ENCODE results near the gene TANC1. TPM values are rescaled to one million over a fixed set of nuclear protein-coding genes. Genes with fewer than 3 reads are reported as not detected.

The TANC1 gene
- total RNA-seq, 2 experiments from 2014 or later, result 0.41 to 0.47 TPM

DNA sequence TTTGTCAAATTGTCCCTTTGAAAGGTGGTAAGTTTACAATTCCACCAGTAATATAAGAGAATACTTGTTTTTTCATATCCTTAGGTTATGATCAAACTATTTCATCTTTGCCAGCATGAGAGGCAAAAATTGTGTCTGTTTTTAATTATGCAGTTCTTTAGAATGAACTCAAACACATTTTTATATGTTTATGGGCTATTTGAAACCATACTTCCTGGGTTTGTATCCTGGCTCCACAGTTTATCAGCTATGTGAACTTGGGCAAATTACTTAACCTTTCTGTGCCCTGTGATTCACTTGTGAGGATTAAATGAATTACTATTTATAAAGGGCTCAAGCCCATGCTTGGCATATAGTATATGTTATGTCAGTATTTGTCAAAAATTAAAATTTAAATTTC lies 109.4 kb downstream of the TANC1 start:
- Histone ChIP-seq H3K27me3 (ENCODE audit: control insufficient read depth in 1 of 2, insufficient read depth in 2 of 2, low read length in 2 of 2) (no peaks in the 10 kb centered on the region), H3K36me3 (ENCODE audit: insufficient read depth, low read length) (no peaks in the 10 kb centered on the region), H3K9me3 (ENCODE audit: control insufficient read depth in 1 of 2, insufficient read depth in 1 of 2, low read length in 2 of 2) (no peaks in the 10 kb centered on the region), H3K4me1 (ENCODE audit: insufficient read depth, low read length) (no peaks in the 10 kb centered on the region), H3K4me3 (ENCODE audit: low read length) (no peak overlapping the region), H3K27ac (ENCODE audit: low read depth in 1 of 2, low read length in 2 of 2) (no peak overlapping the region)
- no peaks in the 10 kb centered on the region for H3K27me3 Mint-ChIP-seq
- H3K9me3 Mint-ChIP-seq, result no peaks in the 10 kb centered on the region
- POLR2A ChIA-PET, result no interaction called here
- H3K27ac Mint-ChIP-seq, result no peak overlapping the region
- intact Hi-C loops (cut with DNase I, micrococcal nuclease), result no loop called here
- H3K4me3 Mint-ChIP-seq, result no peak overlapping the region
- DNase-seq (no peak), ATAC-seq (ENCODE audit: poor library complexity) (no peak)
- CTCF ChIA-PET, result interaction anchor here (0.8 kb wide), 1 partner anchor 11 kb away, joined by 3 read pairs; no protein-coding TSS in a partner anchor
- no peaks in the 10 kb centered on the region for H3K4me1 Mint-ChIP-seq (ENCODE audit: low read depth)
- H3K36me3 Mint-ChIP-seq (ENCODE audit: low read depth), result no peaks in the 10 kb centered on the region
- TF ChIP-seq, protein P1, sequence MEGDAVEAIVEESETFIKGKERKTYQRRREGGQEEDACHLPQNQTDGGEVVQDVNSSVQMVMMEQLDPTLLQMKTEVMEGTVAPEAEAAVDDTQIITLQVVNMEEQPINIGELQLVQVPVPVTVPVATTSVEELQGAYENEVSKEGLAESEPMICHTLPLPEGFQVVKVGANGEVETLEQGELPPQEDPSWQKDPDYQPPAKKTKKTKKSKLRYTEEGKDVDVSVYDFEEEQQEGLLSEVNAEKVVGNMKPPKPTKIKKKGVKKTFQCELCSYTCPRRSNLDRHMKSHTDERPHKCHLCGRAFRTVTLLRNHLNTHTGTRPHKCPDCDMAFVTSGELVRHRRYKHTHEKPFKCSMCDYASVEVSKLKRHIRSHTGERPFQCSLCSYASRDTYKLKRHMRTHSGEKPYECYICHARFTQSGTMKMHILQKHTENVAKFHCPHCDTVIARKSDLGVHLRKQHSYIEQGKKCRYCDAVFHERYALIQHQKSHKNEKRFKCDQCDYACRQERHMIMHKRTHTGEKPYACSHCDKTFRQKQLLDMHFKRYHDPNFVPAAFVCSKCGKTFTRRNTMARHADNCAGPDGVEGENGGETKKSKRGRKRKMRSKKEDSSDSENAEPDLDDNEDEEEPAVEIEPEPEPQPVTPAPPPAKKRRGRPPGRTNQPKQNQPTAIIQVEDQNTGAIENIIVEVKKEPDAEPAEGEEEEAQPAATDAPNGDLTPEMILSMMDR (IDR thresholded peaks at IDR 0.05), result no peak

GRCh38 chr2:159078443-159078842 lies 110.0 kb downstream of the TANC1 start:
- no peak overlapping the region for H3K4me3 ChIP-seq (ENCODE audit: low read length)
- Mint-ChIP-seq H3K27me3 (no peaks in the 10 kb centered on the region), H3K36me3 (ENCODE audit: low read depth) (no peaks in the 10 kb centered on the region), H3K9me3 (no peaks in the 10 kb centered on the region), H3K4me1 (ENCODE audit: low read depth) (no peaks in the 10 kb centered on the region), H3K27ac (no peak overlapping the region), H3K4me3 (no peak overlapping the region)
- H3K36me3 ChIP-seq (ENCODE audit: insufficient read depth, low read length), result no peaks in the 10 kb centered on the region
- no peak for ATAC-seq (ENCODE audit: poor library complexity)
- H3K4me1 ChIP-seq (ENCODE audit: insufficient read depth, low read length), result no peaks in the 10 kb centered on the region
- intact Hi-C loops (cut with DNase I, micrococcal nuclease), result no loop called here
- H3K27me3 ChIP-seq (ENCODE audit: control insufficient read depth in 1 of 2, insufficient read depth in 2 of 2, low read length in 2 of 2), result no peaks in the 10 kb centered on the region
- POLR2A ChIA-PET, result no interaction called here
- no peak for DNase-seq
- H3K27ac ChIP-seq (ENCODE audit: low read depth in 1 of 2, low read length in 2 of 2), result no peak overlapping the region
- CTCF ChIA-PET, result interaction anchor here (0.8 kb wide), 1 partner anchor 10 kb away, joined by 3 read pairs; no protein-coding TSS in a partner anchor
- H3K9me3 ChIP-seq (ENCODE audit: control insufficient read depth in 1 of 2, insufficient read depth in 1 of 2, low read length in 2 of 2), result no peaks in the 10 kb centered on the region
- TF ChIP-seq, protein P1 (IDR thresholded peaks at IDR 0.05), result no peak

DNA sequence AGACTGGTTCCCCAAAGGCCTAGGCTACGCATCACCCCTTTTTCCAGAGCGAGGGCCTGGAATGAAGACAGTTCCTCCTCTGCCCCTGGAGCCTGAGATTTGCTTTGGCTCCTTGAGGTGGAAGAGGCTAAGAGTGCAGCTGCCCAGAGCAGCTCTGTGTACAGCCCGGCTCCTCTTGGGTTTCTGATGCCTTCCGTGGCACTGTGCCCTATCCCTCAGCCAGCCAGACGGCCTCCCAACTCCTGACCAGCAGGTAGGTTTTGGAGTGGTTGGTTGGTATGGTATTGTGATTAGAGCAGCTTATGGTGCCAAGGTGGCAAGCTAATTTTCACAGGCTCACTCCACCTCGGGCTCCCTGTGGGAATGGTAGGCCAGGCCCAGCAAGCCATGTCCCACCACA lies 112.2 kb downstream of the TANC1 start:
- H3K4me1 ChIP-seq (ENCODE audit: insufficient read depth, low read length), result no peaks in the 10 kb centered on the region
- ChIA-PET CTCF (interaction anchor here (1.2 kb wide), 1 partner anchor 9 kb away, joined by 5 read pairs; no protein-coding TSS in a partner anchor), POLR2A (no interaction called here)
- Mint-ChIP-seq H3K27me3 (no peaks in the 10 kb centered on the region), H3K4me1 (ENCODE audit: low read depth) (no peaks in the 10 kb centered on the region), H3K27ac (no peak overlapping the region), H3K36me3 (ENCODE audit: low read depth) (no peaks in the 10 kb centered on the region), H3K9me3 (no peaks in the 10 kb centered on the region), H3K4me3 (no peak overlapping the region)
- H3K4me3 ChIP-seq (ENCODE audit: low read length), result no peak overlapping the region
- intact Hi-C loops (cut with DNase I, micrococcal nuclease), result no loop called here
- no peaks in the 10 kb centered on the region for H3K27me3 ChIP-seq (ENCODE audit: control insufficient read depth in 1 of 2, insufficient read depth in 2 of 2, low read length in 2 of 2)
- no peaks in the 10 kb centered on the region for H3K36me3 ChIP-seq (ENCODE audit: insufficient read depth, low read length)
- TF ChIP-seq, protein P1 (IDR thresholded peaks at IDR 0.05), result no peak
- no peak overlapping the region for H3K27ac ChIP-seq (ENCODE audit: low read depth in 1 of 2, low read length in 2 of 2)
- no peaks in the 10 kb centered on the region for H3K9me3 ChIP-seq (ENCODE audit: control insufficient read depth in 1 of 2, insufficient read depth in 1 of 2, low read length in 2 of 2)
- no peak for ATAC-seq (ENCODE audit: poor library complexity)
- DNase-seq, result no peak

Data from CD4-positive, alpha-beta T cell (primary cell).